Activated T-helper 17 cell treated with anti-CD3 and anti-CD28 coated beads, Interleukin-2, amount 50 U/mL, for 72 hours (primary cell): Measurements from ENCODE around the gene KCNK16. TPM values are rescaled to one million over a fixed set of nuclear protein-coding genes. Genes with fewer than 3 reads are reported as not detected.

Experiments used
- ATAC-seq: fragments of 150-1000 bp; cut with Tn5 transposase; replicated peaks from 2 replicates; pipeline ENCODE4 v1.10.0; 2021; ENCODE audit warnings: mild to moderate bottlenecking, moderate library complexity
- H3K27ac Mint-ChIP-seq: one replicate; pipeline ENCODE4 v1.8.0; 2022; ENCODE audit warnings: mixed read lengths
- H3K27me3 Mint-ChIP-seq: one replicate; pipeline ENCODE4 v1.8.0; 2022; ENCODE audit warnings: mixed read lengths
- H3K36me3 Mint-ChIP-seq: one replicate; pipeline ENCODE4 v1.8.0; 2022; ENCODE audit warnings: low read depth, mild to moderate bottlenecking, mixed read lengths
- H3K4me1 Mint-ChIP-seq: one replicate; pipeline ENCODE4 v1.8.0; 2022; ENCODE audit warnings: mixed read lengths
- H3K4me3 Mint-ChIP-seq: one replicate; pipeline ENCODE4 v1.8.0; 2022; ENCODE audit warnings: mild to moderate bottlenecking, mixed read lengths
- H3K9me3 Mint-ChIP-seq: one replicate; pipeline ENCODE4 v1.8.0; 2022; ENCODE audit warnings: mixed read lengths
- total RNA-seq, 2 donors: library from RNA; stranded (reverse); gene quantifications; one replicate each; pipeline ENCODE4 v1.2.3, GENCODE V29; 2022

KCNK16 gene
- total RNA-seq, 2 donors from 2014 or later = not detected

GRCh38 chr6:39304951-39305350 lies 17.6 kb downstream of the KCNK16 start:
- no peaks in the 10 kb centered on the region for H3K36me3 Mint-ChIP-seq
- H3K27me3 Mint-ChIP-seq = peaks cover 5% of the 10 kb centered on the region
- no peak for ATAC-seq
- H3K4me1 Mint-ChIP-seq = peaks cover 1% of the 10 kb centered on the region
- H3K9me3 Mint-ChIP-seq = no peaks in the 10 kb centered on the region
- no peak overlapping the region for H3K27ac Mint-ChIP-seq
- H3K4me3 Mint-ChIP-seq = no peak overlapping the region

GRCh38 chr6:39303425-39304153 lies 18.9 kb downstream of the KCNK16 start:
- Mint-ChIP-seq H3K27me3 (peaks cover 3% of the 10 kb centered on the region), H3K27ac (no peak overlapping the region), H3K4me1 (no peaks in the 10 kb centered on the region), H3K36me3 (no peaks in the 10 kb centered on the region), H3K9me3 (no peaks in the 10 kb centered on the region), H3K4me3 (peak overlapping the region; percentile 67)
- ATAC-seq = peak; percentile 10

- H3K27me3 Mint-ChIP-seq = peaks cover 3% of the 10 kb centered on the region
- H3K4me1 Mint-ChIP-seq = no peaks in the 10 kb centered on the region
- no peak overlapping the region for H3K27ac Mint-ChIP-seq
- H3K4me3 Mint-ChIP-seq = peak overlapping the region; percentile 67
- no peaks in the 10 kb centered on the region for H3K36me3 Mint-ChIP-seq
- no peaks in the 10 kb centered on the region for H3K9me3 Mint-ChIP-seq
- ATAC-seq = peak; percentile 95
These were observed 19.7 kb downstream of the KCNK16 start for GRCh38 chr6:39302669-39303424.

- no peak overlapping the region for H3K27ac Mint-ChIP-seq
- no peak overlapping the region for H3K4me3 Mint-ChIP-seq
- no peaks in the 10 kb centered on the region for H3K9me3 Mint-ChIP-seq
- H3K27me3 Mint-ChIP-seq = peaks cover 3% of the 10 kb centered on the region
- H3K36me3 Mint-ChIP-seq = no peaks in the 10 kb centered on the region
- ATAC-seq = no peak
- no peaks in the 10 kb centered on the region for H3K4me1 Mint-ChIP-seq
These were observed 20.5 kb downstream of the KCNK16 start for GRCh38 chr6:39302011-39302410.

GRCh38 chr6:39301606-39302005 lies 20.9 kb downstream of the KCNK16 start:
- Mint-ChIP-seq H3K27me3 (peaks cover 3% of the 10 kb centered on the region), H3K4me3 (no peak overlapping the region), H3K4me1 (no peaks in the 10 kb centered on the region), H3K9me3 (no peaks in the 10 kb centered on the region), H3K36me3 (no peaks in the 10 kb centered on the region), H3K27ac (peak overlapping the region; percentile 28)
- no peak for ATAC-seq

- H3K36me3 Mint-ChIP-seq = no peaks in the 10 kb centered on the region
- no peak for ATAC-seq
- no peaks in the 10 kb centered on the region for H3K9me3 Mint-ChIP-seq
- H3K4me1 Mint-ChIP-seq = no peaks in the 10 kb centered on the region
- H3K27me3 Mint-ChIP-seq = peaks cover 3% of the 10 kb centered on the region
- H3K4me3 Mint-ChIP-seq = no peak overlapping the region
- H3K27ac Mint-ChIP-seq = no peak overlapping the region
These were observed 21.8 kb downstream of the KCNK16 start for GRCh38 chr6:39300739-39301138.

- no peak for ATAC-seq
- no peaks in the 10 kb centered on the region for H3K36me3 Mint-ChIP-seq
- H3K4me1 Mint-ChIP-seq = no peaks in the 10 kb centered on the region
These were observed 24.4 kb downstream of the KCNK16 start for GRCh38 chr6:39298061-39298460.

GRCh38 chr6:39296745-39297640 lies 25.5 kb downstream of the KCNK16 start:
- Mint-ChIP-seq H3K4me3 (no peak overlapping the region), H3K36me3 (no peaks in the 10 kb centered on the region), H3K27me3 (peaks cover 8% of the 10 kb centered on the region), H3K4me1 (no peaks in the 10 kb centered on the region), H3K27ac (no peak overlapping the region), H3K9me3 (no peaks in the 10 kb centered on the region)
- ATAC-seq = no peak

More at GRCh38 chr6:39298061-39298460, 24.4 kb downstream of the KCNK16 start:
- Mint-ChIP-seq H3K27ac (no peak overlapping the region), H3K9me3 (no peaks in the 10 kb centered on the region), H3K4me3 (no peak overlapping the region), H3K27me3 (peaks cover 8% of the 10 kb centered on the region)

GRCh38 chr6:39295611-39296011 lies 26.9 kb downstream of the KCNK16 start:
- no peak for ATAC-seq
- Mint-ChIP-seq H3K27me3 (peaks cover 6% of the 10 kb centered on the region), H3K27ac (no peak overlapping the region)

GRCh38 chr6:39294899-39295298 lies 27.6 kb downstream of the KCNK16 start:
- no peak overlapping the region for H3K27ac Mint-ChIP-seq
- H3K27me3 Mint-ChIP-seq = peaks cover 5% of the 10 kb centered on the region
- H3K4me1 Mint-ChIP-seq = no peaks in the 10 kb centered on the region
- no peaks in the 10 kb centered on the region for H3K9me3 Mint-ChIP-seq
- no peak overlapping the region for H3K4me3 Mint-ChIP-seq
- no peaks in the 10 kb centered on the region for H3K36me3 Mint-ChIP-seq
- ATAC-seq = no peak

More at GRCh38 chr6:39295611-39296011, 26.9 kb downstream of the KCNK16 start:
- H3K9me3 Mint-ChIP-seq = no peaks in the 10 kb centered on the region
- H3K4me1 Mint-ChIP-seq = no peaks in the 10 kb centered on the region
- H3K36me3 Mint-ChIP-seq = no peaks in the 10 kb centered on the region
- H3K4me3 Mint-ChIP-seq = no peak overlapping the region

- Mint-ChIP-seq H3K4me3 (no peak overlapping the region), H3K27ac (no peak overlapping the region), H3K9me3 (no peaks in the 10 kb centered on the region), H3K4me1 (no peaks in the 10 kb centered on the region), H3K27me3 (peaks cover 5% of the 10 kb centered on the region), H3K36me3 (no peaks in the 10 kb centered on the region)
- no peak for ATAC-seq
These were observed 28.4 kb downstream of the KCNK16 start for GRCh38 chr6:39294133-39294532.

- no peaks in the 10 kb centered on the region for H3K9me3 Mint-ChIP-seq
- no peak overlapping the region for H3K4me3 Mint-ChIP-seq
- H3K4me1 Mint-ChIP-seq = no peaks in the 10 kb centered on the region
- H3K27me3 Mint-ChIP-seq = peaks cover 8% of the 10 kb centered on the region
- no peaks in the 10 kb centered on the region for H3K36me3 Mint-ChIP-seq
- no peak for ATAC-seq
- no peak overlapping the region for H3K27ac Mint-ChIP-seq
These were observed 29.9 kb downstream of the KCNK16 start for GRCh38 chr6:39292637-39293036.

- Mint-ChIP-seq H3K9me3 (no peaks in the 10 kb centered on the region), H3K27ac (no peak overlapping the region), H3K27me3 (peaks cover 3% of the 10 kb centered on the region), H3K4me3 (no peak overlapping the region), H3K4me1 (no peaks in the 10 kb centered on the region), H3K36me3 (no peaks in the 10 kb centered on the region)
- ATAC-seq = peak; percentile 83
These were observed 33.0 kb downstream of the KCNK16 start for GRCh38 chr6:39289490-39289889.

- H3K27ac Mint-ChIP-seq = no peak overlapping the region
- H3K27me3 Mint-ChIP-seq = peaks cover 7% of the 10 kb centered on the region
- H3K36me3 Mint-ChIP-seq = no peaks in the 10 kb centered on the region
- no peaks in the 10 kb centered on the region for H3K9me3 Mint-ChIP-seq
- no peak for ATAC-seq
- H3K4me1 Mint-ChIP-seq = no peaks in the 10 kb centered on the region
- H3K4me3 Mint-ChIP-seq = no peak overlapping the region
These were observed 34.9 kb downstream of the KCNK16 start for GRCh38 chr6:39287601-39288000.
